DOHH2 (cell line): ENCODE data around the gene MTCL1.

Source experiments
- H3F3A ChIP-seq: fragments of 200-600 bp; sonication (generic), shearing (Covaris generic); 2 replicates; pipeline ENCODE4 v1.6.0; 2016; ENCODE audit warnings: antibody characterized with exemption, mild to moderate bottlenecking; ENCODE audit not compliant: control insufficient read depth, insufficient read depth
- H3K27ac ChIP-seq: fragments of 200-600 bp; sonication (generic); 2 replicates; pipeline ENCODE4 v1.5.1; 2014; ENCODE audit warnings: low read depth, mild to moderate bottlenecking, low read length, moderate library complexity
- H3K27me3 ChIP-seq: fragments of 200-600 bp; sonication (generic); 2 replicates; pipeline ENCODE4 v1.6.1; 2014; ENCODE audit warnings: mild to moderate bottlenecking, low read length, mixed read lengths; ENCODE audit not compliant: control insufficient read depth
- H3K36me3 ChIP-seq: fragments of 200-600 bp; sonication (generic); 2 replicates; pipeline ENCODE4 v1.6.1; 2014; ENCODE audit warnings: mild to moderate bottlenecking, low read length, moderate library complexity, mixed read lengths; ENCODE audit not compliant: control insufficient read depth
- H3K4me1 ChIP-seq: fragments of 200-600 bp; sonication (generic); 2 replicates; pipeline ENCODE4 v1.6.1; 2014; ENCODE audit warnings: mild to moderate bottlenecking, low read length, mixed read lengths; ENCODE audit not compliant: control insufficient read depth
- H3K4me2 ChIP-seq: fragments of 200-600 bp; sonication (generic); 2 replicates; pipeline ENCODE4 v1.6.0; 2014; ENCODE audit warnings: mild to moderate bottlenecking, low read length, moderate library complexity
- H3K4me3 ChIP-seq: fragments of 200-600 bp; sonication (generic); 2 replicates; pipeline ENCODE4 v1.5.1; 2014; ENCODE audit warnings: mild to moderate bottlenecking, low read length, mixed read lengths
- H3K79me2 ChIP-seq: fragments of 200-600 bp; sonication (generic); 2 replicates; pipeline ENCODE4 v1.6.1; 2014; ENCODE audit warnings: mild to moderate bottlenecking, low read length, mixed read lengths; ENCODE audit not compliant: control insufficient read depth
- H3K9me2 ChIP-seq: fragments of 200-600 bp; sonication (generic); replicated peaks from 2 replicates; pipeline ENCODE4 v1.6.1; 2014; ENCODE audit warnings: mild to moderate bottlenecking, low read length, mixed read lengths; ENCODE audit not compliant: control insufficient read depth
- H3K9me3 ChIP-seq: fragments of 200-600 bp; sonication (generic); 2 replicates; pipeline ENCODE4 v1.6.1; 2014; ENCODE audit warnings: antibody characterized with exemption, low read length, mixed read lengths; ENCODE audit not compliant: control insufficient read depth, insufficient read depth
- H4K20me1 ChIP-seq: fragments of 200-600 bp; sonication (generic); 2 replicates; pipeline ENCODE4 v1.6.0; 2014; ENCODE audit warnings: low read depth, mild to moderate bottlenecking, antibody characterized with exemption, low read length, moderate library complexity; ENCODE audit not compliant: control insufficient read depth, insufficient read depth
- EZH2phosphoT487 ChIP-seq: fragments of 200-600 bp; sonication (generic); IDR thresholded peaks from 2 replicates; pipeline ENCODE4 v1.6.1; 2017; ENCODE audit warnings: borderline replicate concordance, mild to moderate bottlenecking, antibody characterized with exemption, low read length, moderate library complexity, mixed read lengths
- TF ChIP-seq, protein P1 (sequence below): fragments of 200-600 bp; sonication (generic); IDR thresholded peaks from one replicate; pipeline ENCODE4 v1.5.1; 2014; ENCODE audit warnings: antibody characterized with exemption, mild to moderate bottlenecking, low read depth, low read length; ENCODE audit not compliant: poor library complexity, severe bottlenecking

MTCL1 gene

DNA sequence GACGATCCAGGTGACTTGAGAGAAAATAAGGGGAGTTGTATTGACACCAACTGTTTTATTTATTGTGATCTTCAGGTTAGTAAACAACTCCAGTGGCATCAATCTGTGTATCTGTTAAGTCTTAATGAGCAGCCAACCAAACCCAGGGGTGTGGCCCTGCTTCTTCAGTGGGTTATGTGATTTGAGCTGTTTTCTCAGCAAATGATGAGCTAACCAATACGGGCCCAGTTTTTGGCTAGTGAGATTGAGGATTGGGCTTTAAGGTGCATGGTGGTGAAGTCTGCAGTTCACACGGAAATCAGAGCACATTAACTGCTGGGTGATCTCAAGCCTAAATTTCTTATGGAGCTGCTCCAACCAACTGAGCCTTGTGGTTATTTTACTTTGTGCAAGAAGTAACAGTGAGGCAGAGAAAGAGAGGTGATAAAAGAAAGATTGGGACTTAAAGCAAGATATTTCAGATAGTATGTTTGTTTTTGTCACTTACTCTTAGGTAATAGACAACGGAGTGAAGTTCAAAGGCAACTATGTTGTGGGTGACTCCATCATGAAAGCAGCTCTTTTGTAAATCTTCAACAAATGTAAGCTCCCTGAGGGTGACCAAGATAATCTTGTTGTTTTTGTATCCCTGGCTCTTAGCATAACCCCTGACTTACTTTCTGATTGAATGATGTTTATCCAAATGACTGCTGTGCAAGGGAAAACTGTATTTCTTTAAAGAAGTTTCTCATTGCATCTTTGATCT, 2.4 kb downstream of the MTCL1 start:
- H3K4me3 ChIP-seq = peak overlapping the region; percentile 65
- H3K27ac ChIP-seq = no peak overlapping the region
- H3K79me2 ChIP-seq = peaks cover 17% of the 10 kb centered on the region
- peaks cover 3% of the 10 kb centered on the region; the same call in 1 of the 2 replicates for H3F3A ChIP-seq
- no peaks in the 10 kb centered on the region for H4K20me1 ChIP-seq
- H3K27me3 ChIP-seq = peaks cover 16% of the 10 kb centered on the region; the same call in 1 of the 2 replicates
- H3K4me2 ChIP-seq = peak overlapping the region; percentile 62
- no peaks in the 10 kb centered on the region for H3K9me2 ChIP-seq
- no peaks in the 10 kb centered on the region for H3K9me3 ChIP-seq
- no peaks in the 10 kb centered on the region for H3K36me3 ChIP-seq
- TF ChIP-seq, protein P1, sequence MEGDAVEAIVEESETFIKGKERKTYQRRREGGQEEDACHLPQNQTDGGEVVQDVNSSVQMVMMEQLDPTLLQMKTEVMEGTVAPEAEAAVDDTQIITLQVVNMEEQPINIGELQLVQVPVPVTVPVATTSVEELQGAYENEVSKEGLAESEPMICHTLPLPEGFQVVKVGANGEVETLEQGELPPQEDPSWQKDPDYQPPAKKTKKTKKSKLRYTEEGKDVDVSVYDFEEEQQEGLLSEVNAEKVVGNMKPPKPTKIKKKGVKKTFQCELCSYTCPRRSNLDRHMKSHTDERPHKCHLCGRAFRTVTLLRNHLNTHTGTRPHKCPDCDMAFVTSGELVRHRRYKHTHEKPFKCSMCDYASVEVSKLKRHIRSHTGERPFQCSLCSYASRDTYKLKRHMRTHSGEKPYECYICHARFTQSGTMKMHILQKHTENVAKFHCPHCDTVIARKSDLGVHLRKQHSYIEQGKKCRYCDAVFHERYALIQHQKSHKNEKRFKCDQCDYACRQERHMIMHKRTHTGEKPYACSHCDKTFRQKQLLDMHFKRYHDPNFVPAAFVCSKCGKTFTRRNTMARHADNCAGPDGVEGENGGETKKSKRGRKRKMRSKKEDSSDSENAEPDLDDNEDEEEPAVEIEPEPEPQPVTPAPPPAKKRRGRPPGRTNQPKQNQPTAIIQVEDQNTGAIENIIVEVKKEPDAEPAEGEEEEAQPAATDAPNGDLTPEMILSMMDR = no peak
- no peak for TF ChIP-seq EZH2phosphoT487
- peaks cover 20% of the 10 kb centered on the region for H3K4me1 ChIP-seq

DNA sequence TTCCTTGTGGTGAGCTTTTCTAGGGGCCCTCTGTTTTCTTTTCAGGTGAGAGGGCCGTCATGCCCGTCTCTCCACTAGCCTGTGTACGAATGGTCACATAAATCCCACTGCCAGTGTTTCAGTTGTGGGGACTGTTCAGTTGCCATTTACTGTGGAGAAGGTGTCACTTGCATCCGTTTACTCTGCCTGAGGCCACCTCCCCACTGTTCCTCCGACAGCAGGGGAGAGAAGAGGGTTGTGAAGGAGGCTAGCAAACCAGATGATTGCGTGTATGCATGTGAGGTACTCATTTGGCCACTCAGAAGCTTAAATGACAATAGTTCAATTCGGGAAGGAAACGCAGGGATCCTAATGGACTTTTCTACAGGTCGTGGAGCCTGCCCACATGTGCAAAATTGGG, 3.3 kb downstream of the MTCL1 start:
- H3K4me1 ChIP-seq = peaks cover 20% of the 10 kb centered on the region
- no peaks in the 10 kb centered on the region for H3K9me2 ChIP-seq
- H3K79me2 ChIP-seq = peaks cover 21% of the 10 kb centered on the region
- no peak overlapping the region for H3K4me2 ChIP-seq
- H3K27ac ChIP-seq = no peak overlapping the region
- H3K27me3 ChIP-seq = peaks cover 7% of the 10 kb centered on the region; the same call in 1 of the 2 replicates
- H3K4me3 ChIP-seq = no peak overlapping the region
- no peaks in the 10 kb centered on the region for H3K9me3 ChIP-seq
- no peaks in the 10 kb centered on the region for H3K36me3 ChIP-seq
- H3F3A ChIP-seq = peaks cover 3% of the 10 kb centered on the region; the same call in 1 of the 2 replicates
- TF ChIP-seq, protein P1 = no peak
- no peak for TF ChIP-seq EZH2phosphoT487
- H4K20me1 ChIP-seq = no peaks in the 10 kb centered on the region

DNA sequence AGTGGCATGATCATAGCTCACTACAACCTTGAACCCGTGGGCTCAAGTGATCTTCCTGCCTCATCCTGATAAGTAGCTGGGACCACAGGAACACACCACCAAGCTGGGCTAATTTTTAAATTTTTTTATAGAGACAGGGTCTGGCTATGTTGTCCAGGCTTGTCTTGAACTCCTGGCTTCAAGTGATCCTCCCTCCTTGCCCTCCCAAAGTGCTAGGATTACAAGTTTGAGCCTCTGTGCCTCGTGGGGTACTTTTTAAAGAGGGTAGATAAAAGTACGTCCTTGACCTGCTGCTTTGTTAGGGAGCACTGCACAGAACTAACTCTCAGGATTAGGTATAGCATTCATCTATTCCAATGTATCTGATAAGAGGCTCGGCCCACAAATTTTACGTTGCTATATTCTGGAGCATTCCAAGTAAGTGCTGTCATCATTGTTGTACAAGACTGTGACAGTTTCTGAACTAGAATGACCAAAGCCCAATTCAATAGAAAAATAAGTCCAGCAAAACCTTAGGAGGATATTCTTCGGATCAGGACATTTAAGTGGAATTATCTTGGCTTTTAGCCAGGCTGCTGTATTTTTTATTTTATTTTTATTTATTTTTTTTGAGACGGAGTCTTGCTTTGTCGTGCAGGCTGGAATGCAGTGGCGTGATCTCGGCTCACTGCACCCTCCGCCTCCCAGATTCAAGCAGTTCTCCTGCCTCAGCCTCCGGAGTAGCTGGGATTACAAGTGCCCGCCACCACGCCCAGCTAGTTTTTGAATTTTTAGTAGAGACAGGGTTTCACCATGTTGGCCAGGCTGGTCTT, 4.1 kb downstream of the MTCL1 start:
- Histone ChIP-seq H3K36me3 (no peaks in the 10 kb centered on the region), H3K4me1 (peaks cover 15% of the 10 kb centered on the region), H3K27ac (no peak overlapping the region), H3F3A (peaks cover 3% of the 10 kb centered on the region; the same call in 1 of the 2 replicates), H3K27me3 (no peaks in the 10 kb centered on the region), H3K4me2 (no peak overlapping the region), H3K9me3 (no peaks in the 10 kb centered on the region), H4K20me1 (no peaks in the 10 kb centered on the region), H3K9me2 (no peaks in the 10 kb centered on the region), H3K79me2 (peaks cover 22% of the 10 kb centered on the region), H3K4me3 (no peak overlapping the region)
- no peak for TF ChIP-seq EZH2phosphoT487
- TF ChIP-seq, protein P1 = no peak
